ENCODE data around the gene ITIH6.
A peak's percentile ranks its signal among the peaks of the same experiment; 100 is the strongest.
"Not testable (repeated sequence)": the region's sequence is repeated elsewhere in the genome, so short reads cannot be mapped to it uniquely, and the experiment has no call there.

The ITIH6 gene, protein sequence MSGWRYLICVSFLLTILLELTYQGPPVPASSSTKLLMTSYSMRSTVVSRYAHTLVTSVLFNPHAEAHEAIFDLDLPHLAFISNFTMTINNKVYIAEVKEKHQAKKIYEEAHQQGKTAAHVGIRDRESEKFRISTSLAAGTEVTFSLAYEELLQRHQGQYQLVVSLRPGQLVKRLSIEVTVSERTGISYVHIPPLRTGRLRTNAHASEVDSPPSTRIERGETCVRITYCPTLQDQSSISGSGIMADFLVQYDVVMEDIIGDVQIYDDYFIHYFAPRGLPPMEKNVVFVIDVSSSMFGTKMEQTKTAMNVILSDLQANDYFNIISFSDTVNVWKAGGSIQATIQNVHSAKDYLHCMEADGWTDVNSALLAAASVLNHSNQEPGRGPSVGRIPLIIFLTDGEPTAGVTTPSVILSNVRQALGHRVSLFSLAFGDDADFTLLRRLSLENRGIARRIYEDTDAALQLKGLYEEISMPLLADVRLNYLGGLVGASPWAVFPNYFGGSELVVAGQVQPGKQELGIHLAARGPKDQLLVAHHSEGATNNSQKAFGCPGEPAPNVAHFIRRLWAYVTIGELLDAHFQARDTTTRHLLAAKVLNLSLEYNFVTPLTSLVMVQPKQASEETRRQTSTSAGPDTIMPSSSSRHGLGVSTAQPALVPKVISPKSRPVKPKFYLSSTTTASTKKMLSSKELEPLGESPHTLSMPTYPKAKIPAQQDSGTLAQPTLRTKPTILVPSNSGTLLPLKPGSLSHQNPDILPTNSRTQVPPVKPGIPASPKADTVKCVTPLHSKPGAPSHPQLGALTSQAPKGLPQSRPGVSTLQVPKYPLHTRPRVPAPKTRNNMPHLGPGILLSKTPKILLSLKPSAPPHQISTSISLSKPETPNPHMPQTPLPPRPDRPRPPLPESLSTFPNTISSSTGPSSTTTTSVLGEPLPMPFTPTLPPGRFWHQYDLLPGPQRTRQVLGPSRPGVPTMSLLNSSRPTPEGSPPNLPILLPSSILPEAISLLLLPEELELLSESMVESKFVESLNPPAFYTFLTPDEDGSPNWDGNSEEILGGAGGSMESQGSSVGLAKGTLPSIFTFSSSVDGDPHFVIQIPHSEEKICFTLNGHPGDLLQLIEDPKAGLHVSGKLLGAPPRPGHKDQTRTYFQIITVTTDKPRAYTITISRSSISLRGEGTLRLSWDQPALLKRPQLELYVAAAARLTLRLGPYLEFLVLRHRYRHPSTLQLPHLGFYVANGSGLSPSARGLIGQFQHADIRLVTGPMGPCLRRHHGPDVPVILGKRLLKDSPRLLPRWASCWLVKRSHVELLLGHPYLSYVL

DNA sequence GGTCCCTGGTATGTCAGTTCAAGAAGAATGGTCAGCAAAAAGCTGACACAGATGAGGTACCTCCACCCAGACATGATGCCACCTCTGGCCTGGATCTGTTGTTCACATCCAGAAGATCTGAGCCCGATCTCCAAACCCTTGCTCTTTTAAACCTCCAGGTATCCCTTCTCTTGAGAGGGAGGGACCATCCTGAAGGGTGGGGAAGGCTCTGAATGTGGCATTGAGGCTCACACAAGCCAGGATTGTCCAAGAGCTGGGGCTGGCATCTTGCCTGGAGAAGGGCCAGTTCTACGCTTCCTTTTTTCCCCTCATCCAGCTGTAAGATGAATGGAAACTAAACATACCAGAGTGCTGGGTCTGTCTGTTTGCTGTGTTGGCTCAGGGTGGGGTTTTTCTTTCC lies at the start of gene ITIH6:
ITIH6 (minus strand) TSS at position 119 of the 400 bp plus-strand sequence; CDS start at position 74, 45 bp downstream.
- DNase-seq = peak; percentile 43

DNA sequence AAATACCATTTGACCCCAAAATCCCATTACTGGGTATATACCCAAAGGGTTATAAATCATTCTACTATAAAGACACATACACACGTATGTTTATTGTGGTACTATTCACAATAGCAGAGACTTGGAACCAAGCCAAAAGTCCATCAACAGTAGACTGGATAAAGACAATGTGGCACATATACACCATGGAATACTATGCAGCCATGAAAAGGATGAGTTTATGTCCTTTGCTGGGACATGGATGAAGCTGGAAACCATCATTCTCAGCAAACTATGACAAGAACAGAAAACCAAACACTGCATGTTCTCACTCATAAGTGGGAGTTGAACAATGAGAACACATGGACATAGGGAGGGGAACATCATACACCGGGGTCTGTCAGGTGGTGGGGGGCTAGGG lies 49.6 kb upstream of the ITIH6 start:
- DNase-seq = not testable (repeated sequence)

DNA sequence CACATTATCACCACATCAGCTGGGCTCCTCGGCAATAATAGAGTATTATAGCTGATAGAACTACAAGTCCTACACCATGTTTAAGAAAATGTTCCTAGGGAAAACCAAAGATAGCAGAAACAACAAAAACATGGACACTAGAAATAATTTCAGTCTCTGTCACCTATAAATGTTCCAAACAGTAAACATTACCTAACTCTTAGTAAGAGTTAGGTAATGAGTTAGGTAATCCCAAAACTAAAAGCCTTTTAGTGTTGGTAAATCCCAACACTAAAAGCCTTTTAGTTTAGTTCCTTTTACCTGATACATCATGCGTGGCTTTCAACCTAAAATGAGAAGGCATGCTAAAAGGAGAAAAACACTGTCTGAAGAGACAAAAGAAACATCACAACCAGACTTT lies 45.0 kb upstream of the ITIH6 start:
- DNase-seq = no peak

DNA sequence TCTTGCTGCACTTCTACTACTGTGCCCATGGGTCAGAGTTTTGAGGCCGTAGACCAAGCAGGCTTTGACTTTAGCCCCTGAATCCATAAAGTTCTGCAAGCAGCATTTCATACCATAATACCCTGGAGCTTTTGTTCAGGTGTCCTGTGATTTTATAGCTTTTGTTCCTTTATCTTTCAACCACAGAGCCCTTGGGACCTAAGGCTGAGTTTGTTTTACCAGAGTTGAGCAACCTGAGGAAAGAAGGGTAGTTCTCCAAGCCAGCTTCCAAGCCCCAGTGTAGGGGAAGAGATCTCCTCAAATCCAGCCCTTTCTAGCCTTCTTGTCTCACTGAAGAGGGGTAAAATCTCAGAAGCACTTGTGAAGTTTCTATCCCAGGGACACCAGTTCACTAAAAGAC lies 44.6 kb upstream of the ITIH6 start:
- DNase-seq = no peak

DNA sequence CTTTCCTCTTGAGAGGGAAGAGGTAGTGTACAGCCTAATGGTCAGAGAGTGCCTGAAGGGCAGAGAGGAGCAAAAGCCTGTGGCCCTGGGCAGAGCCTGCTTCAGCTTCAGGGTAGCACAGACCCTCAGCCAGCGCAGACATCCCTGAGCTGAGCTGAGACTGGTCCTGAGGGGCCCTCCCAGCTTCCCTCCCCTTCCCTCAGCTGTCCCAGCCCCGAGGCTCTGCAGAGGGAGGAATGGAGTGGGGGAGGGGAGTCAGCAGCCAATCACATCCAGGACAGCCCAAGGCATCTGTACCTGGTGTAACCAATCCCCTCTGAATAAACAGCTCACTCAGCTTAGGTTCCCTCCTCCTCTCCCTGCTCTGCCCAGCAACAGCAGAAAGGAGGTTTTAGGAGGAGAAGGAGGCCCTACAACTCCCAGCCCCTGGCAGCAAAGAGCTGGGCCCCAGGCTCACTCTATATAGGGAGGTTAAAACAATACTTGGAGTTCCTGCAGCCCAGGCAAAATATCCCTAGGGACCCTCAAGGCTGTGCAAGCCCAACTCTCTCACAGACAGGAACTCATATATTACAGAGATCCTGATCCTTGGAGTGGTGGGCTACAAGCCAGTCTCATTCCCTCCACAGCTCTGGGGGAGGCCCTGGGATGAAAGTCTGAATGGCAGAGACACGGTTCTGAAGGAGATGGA lies 43.3 kb upstream of the ITIH6 start:
- peak; percentile 71 for DNase-seq

DNA sequence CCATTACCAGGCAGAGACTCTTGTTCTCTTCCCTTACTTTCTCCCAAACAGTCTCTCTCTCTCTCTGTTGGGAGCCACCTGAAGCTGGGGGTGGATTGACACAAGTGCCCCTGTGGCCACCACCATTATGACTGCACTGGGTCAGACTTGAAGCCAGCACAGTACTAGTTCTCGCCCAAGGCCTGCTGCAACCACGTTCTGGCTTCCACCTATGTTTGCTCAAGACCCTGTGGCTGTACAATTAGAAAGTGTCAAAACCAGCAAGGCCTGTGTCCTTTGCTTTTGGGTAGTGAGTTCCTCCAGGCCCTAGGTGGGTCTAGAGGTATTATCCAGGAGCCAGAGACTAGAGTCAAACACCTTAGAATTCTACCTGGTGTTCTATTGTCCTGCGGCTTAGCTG lies 40.5 kb upstream of the ITIH6 start:
- no peak for DNase-seq

DNA sequence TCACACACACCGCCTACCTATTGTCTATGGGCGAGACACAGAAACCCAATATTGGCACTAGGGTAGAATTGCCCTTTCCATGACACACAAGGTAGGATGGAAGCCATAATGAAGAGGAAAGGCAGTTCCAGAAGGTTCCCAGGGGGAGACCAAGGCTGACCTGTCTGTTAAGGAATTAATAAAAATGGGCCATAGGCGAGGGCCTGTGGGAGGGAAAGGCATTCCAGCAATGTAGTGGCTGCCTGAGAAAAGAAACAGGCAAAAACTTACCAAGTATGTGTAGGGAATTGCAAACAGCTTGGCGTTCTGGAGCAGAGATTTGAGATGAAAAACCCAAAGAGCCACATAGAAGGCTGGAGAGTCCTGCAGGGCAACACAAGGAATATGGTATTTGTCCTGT lies 28.5 kb upstream of the ITIH6 start:
- no peak for DNase-seq

DNA sequence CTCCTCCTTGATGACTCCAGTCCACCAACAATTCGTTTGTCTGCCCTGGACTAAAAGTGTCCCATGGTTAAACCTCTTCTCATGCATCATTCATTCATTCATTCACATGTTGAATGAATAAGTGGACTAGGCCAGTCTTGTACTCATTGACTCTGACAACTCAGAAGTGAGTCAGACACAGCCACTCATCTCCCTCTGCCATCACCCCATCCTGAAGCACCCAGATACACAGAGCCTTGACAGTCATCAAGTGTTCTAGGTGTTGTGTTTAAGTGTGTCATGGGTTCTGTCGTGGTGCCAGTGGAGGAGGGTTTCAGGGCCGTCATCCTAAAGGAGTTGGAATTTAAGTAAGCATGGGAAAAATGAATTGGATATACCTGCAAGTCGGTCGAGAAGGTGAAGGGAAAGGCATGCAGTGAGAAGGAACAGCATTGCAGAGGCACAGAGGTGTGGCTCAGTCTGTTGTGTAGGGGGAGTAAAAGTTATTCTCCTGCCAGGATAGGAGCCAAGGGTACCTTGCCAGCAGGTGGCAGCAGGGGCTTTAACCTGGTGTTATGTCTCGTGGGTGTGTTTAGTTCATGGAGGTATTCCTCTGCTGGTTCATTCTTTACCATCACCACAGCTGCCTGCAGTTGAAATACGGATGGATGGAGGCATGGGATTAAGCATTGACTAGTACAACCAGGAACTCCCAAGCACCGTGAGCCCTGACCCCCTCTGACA lies 27.8 kb upstream of the ITIH6 start:
- DNase-seq = no peak

DNA sequence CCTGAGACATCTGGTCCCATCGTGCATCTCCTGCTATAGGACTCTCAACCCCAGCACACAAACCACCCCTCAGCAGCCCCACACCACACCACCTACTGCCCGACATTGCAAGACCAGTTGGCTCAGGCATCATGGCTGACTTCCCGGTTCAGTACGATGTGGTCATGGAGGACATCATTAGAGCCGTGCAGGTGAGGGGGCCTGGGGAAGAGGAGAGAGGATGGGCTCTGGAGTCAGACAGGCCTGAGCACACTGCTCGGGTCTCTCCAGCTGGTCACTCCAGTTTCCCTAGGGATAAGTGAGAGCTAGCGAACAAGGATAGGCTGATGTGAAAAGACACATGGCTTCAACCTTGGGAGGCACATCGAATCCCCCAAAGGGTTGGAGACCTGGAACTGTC lies 26.7 kb upstream of the ITIH6 start:
- no peak for DNase-seq

DNA sequence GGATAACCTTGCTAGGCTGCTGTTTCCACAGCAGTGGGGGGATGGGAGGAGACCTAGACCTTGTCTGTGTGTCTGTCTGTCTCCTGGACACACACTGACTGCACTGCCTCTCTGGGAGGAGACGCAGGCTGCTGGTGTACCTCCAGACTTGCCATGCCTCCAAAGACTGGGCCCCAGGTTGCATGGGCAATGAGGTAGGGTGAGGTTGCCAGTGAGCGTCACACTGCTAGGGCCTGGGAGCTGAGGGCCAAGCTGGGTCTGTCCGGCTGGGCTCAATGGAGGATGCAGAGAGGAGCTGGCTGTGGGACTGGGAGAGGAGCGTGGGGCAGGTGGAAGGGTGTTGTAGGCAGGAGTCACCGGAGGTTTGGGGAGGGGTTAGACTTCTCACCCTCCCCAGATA lies 26.1 kb upstream of the ITIH6 start:
- no peak for DNase-seq

DNA sequence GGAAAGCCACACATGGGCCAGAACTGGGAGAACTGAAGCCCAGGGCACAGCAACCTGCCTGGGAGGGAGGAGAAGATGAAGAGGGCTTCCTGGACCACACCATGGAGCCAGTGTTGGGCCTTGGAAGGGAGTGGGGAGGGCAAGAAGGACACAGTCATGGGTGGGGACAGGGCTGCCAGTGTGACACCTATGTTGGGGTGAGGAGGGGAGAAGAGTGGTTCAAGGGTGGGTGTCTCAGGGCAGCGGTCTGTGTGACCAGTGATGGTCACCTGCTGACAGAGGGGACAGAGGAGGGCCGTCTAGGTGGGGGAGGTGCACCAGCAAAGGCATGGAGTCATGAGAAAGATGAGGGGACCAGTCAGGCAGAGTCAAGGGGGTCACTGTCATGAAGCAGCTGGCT lies 23.3 kb upstream of the ITIH6 start:
- no peak for DNase-seq

DNA sequence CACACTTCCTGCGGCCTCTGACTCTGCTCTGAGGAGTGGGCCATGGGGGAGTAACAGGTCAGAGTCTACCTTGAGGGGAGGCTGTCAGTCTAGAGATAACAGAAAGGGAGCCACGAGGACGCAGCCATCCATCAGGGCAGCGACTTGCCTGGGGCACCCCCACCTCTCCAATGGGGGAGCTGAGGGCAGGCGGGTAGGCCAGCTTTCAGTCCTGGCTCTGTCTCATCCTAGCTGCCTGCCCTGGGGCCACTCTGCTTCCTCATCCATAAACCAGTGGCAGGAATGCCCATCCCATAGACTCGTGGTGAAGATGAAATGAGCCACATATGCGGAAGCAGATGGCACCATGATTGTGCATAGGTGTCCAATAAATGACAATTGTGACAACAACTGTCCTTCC lies 22.7 kb upstream of the ITIH6 start:
- no peak for DNase-seq

DNA sequence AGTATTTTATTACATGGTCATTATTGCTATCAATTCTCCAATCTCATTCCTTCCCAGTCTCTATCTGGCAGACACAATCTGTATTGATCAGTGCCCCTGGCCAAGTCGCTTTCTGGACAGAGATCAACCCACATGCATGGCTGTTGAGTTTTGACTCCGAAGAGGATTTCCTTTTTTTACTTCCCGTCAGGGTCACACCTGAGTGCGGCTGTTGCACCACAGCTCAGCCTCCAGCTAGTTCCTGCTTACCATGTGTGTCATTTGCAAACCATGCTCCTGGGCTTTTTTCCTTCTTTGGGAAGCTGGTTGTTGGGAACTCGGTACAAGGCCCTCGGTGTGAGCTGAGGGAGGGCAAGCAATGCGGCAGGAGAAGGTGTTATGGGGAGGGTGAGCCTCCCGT lies 21.1 kb upstream of the ITIH6 start:
- DNase-seq = no peak

DNA sequence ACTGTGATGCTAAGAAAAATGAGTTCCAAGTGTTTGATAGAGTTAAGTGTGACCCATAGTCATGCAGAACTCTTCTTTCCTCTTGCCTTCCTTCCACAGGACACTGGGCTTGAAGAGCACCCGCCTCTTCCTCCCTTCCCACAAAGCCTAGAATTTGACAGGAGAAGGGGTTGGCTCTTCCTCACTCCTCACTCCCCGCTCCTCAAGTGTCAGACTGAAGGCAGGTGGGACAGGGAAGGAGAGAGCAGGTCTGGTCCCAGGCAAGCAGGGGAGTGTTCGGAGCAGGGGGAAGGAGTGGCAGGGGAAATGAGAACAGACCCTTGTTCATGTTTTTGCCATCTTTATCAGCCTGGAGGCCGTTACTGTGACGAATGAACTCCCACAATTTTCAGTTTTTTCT lies 20.2 kb upstream of the ITIH6 start:
- no peak for DNase-seq

DNA sequence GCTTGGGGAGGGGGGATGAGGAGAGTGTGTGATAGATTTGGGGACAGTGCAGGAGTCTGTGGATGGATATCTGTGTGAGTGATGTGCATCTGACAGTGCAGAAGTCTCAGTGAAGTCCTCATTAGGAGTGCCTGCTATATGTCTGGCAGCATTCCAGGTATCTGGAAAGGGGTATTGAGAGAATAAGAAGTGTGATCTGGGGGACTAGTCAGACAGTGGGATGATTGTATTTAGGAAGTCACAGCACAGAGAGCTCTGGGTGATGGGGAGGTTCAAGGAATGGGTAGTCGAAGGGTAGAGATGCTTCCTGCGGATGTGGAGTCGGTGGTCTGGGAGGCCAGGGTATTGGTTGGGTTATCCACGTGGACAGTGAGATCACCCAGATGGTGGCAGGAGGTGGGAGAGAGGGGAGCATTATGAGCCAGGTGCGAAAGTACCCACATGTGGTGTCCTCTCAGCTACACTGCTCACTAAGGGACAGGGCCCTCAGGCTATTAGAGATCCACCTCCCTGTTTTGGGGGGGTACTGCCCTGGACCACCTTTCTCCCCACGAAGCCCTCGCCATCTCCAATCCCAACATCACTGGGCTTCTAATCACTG lies 19.3 kb upstream of the ITIH6 start:
- no peak for DNase-seq

DNA sequence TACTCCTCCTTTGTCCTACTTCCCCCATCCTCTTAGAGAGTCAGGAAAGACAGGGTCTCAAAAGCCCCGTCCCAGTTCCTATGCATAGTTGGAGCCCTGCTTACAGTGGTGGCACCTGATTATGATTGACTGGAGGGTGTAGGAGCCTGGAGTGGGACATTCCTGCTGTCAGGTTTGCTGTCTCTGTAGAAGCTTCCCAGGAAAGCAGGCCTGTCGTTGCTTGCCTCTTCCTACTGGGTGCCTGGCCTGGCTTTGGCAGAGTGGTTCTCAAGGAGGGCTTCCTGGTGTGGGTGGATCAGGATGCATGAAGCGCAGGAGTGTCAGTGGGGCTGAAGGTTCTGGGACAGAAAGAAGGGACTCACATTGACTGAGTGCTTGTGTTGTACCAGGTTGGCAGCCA lies 14.3 kb upstream of the ITIH6 start:
- no peak for DNase-seq

DNA sequence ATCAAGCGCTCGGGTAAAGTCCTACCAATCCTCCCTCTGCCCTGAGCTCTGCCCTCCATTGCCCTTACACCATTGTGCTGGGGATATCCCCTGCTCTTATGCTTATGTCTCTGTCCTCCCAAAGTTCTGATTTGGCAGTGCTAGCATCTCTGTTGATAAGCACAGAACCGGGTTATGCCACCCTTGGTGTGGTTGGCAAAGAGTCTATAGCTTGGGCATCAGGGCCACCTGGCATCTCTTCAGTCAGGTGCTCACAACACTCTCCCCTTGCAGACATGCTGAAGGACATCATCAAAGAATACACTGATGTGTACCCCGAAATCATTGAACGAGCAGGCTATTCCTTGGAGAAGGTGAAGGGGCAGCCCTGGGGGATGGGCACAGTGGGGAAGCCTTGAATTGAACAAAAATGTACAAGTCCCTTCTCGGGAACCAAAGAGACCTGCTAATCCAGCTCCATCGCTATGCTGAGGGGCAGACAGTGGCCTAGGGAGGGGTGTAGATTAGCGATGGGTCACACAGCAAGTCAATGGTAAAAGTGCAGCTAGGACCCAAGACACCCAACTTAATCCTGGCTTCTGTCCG lies 13.3 kb upstream of the ITIH6 start:
- no peak for DNase-seq

DNA sequence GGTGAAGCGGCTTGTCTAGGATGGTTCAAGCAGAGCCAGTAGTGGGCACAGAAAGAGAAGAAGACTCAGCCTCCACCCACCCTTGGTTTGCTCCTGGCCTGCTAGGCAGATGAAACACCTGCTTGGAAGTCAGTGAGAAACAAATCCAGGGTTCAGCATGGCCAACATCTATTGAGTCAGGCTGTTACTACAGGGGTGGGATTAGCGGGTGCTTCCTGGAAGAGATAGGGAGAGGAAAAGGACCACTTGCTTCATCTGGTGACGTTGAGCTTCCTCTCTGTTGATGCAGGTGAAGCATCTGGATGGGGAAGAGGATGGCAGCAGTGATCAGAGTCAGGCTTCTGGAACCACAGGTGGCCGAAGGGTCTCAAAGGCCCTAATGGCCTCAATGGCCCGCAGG lies 12.5 kb upstream of the ITIH6 start:
- DNase-seq = no peak

DNA sequence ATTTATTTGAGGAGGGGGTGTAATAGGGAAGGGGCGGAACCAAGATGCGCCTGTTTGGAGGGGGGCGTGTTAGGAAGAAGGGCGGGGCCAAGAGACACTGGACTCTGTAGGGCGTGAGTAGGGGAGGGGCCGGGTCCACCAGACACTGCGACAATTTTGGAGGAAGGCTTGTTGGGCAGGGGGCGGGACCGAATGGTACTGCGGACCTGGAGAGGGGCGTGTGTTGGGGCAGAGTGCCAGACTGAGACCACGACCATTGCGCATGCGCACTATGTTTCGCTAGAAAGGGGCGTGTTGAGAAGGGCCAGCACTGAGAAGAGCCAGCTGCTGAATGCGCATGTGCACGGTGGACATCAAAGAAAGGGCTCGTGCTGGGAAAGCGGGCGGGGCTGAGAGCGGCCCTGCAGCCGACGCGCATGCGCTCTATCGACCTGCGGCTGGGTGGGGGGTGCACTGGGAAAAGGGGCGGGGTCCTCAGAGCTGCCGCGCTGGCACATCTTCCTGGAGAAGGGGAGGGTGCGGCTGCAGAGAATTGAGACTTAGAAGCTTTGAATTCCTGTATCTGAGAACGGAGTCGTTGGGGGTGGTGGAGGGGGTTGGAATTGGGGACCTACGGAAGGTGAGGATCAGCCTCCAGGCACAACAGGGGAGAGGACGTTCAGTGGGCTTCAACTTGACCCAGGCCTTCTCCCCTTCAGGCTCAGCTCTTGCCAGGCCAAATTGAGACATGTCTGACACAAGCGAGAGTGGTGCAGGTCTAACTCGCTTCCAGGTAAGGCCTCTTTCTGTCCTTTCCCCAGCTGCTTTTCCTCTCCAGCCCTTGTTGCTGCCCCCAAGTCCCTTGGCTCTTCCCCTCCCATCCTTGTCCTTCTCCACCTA lies 10.8 kb upstream of the ITIH6 start:
- DNase-seq = peak; percentile 96

DNA sequence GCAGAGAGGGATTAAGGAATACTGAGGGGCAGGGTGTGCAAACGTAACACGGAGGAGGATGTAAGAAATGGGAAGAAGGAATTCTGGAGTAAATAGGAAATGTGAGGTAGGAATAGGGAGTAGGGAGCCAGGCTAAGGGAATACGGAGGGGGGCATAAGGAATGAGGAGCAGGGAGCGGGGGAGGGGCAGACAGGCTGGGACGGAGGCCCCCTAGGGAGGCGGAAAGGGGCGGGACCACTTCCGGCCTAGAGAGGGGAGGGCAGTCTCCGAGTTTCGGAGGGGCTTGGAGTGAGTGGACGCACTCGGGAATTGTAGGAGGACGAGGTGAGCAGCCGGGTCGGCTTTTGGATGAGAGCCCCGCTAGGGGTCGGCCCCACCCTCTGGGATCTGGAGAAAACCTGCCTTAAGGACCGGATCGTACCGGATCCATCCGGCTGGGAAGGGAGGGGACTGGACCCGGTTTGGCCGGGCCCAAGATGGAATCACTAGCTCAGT lies 10.1 kb upstream of the ITIH6 start:
- peak; percentile 88 for DNase-seq

All from left hindlimb (tissue), 1 donor.